HG03139 (cell line): ENCODE measurements around the gene ZNF254.
"Not testable (repeated sequence)": the region's sequence is repeated elsewhere in the genome, so short reads cannot be mapped to it uniquely, and the experiment has no call there.

Experiments used
- ATAC-seq: cut with Tn5 transposase; IDR thresholded peaks from one replicate; pipeline ENCODE4 v1.9.1; 2021; ENCODE audit not compliant: unreplicated experiment

The ZNF254 gene

GRCh38 chr19:24071078-24071477 lies 15.9 kb upstream of the ZNF254 start:
- ATAC-seq, result no peak

- ATAC-seq, result no peak
Measured at GRCh38 chr19:24072720-24073119, 14.3 kb upstream of the ZNF254 start.

GRCh38 chr19:24073807-24074206 lies 13.2 kb upstream of the ZNF254 start:
- no peak for ATAC-seq

GRCh38 chr19:24074720-24075454 lies 12.1 kb upstream of the ZNF254 start:
- no peak for ATAC-seq

GRCh38 chr19:24075530-24075929 lies 11.5 kb upstream of the ZNF254 start:
- not testable (repeated sequence) for ATAC-seq

- no peak for ATAC-seq
Measured at GRCh38 chr19:24078680-24079079, 8.3 kb upstream of the ZNF254 start.

GRCh38 chr19:24081056-24081455 lies 5.9 kb upstream of the ZNF254 start:
- no peak for ATAC-seq

- no peak for ATAC-seq
Measured at GRCh38 chr19:24098359-24098758, 11.4 kb downstream of the ZNF254 start.

- no peak for ATAC-seq
Measured at GRCh38 chr19:24099829-24100228, 12.8 kb downstream of the ZNF254 start.

GRCh38 chr19:24100597-24100996 lies 13.6 kb downstream of the ZNF254 start:
- ATAC-seq, result not testable (repeated sequence)

- no peak for ATAC-seq
Measured at GRCh38 chr19:24101459-24102115, 14.6 kb downstream of the ZNF254 start.

GRCh38 chr19:24127601-24128000 lies 40.6 kb downstream of the ZNF254 start:
- no peak for ATAC-seq

- ATAC-seq, result no peak
Measured at GRCh38 chr19:24140099-24140498, 53.1 kb downstream of the ZNF254 start.

- no peak for ATAC-seq
Measured at GRCh38 chr19:24140591-24140990, 53.6 kb downstream of the ZNF254 start.

GRCh38 chr19:24141612-24142011 lies 54.6 kb downstream of the ZNF254 start:
- no peak for ATAC-seq

- ATAC-seq, result no peak
Measured at GRCh38 chr19:24142771-24143170, 55.8 kb downstream of the ZNF254 start.

GRCh38 chr19:24159707-24160106 lies 72.7 kb downstream of the ZNF254 start:
- ATAC-seq, result no peak

GRCh38 chr19:24166055-24166454 lies 79.1 kb downstream of the ZNF254 start:
- no peak for ATAC-seq

- ATAC-seq, result no peak
Measured at GRCh38 chr19:24173882-24174281, 86.9 kb downstream of the ZNF254 start.

- ATAC-seq, result no peak
Measured at GRCh38 chr19:24177686-24178085, 90.7 kb downstream of the ZNF254 start.

- no peak for ATAC-seq
Measured at GRCh38 chr19:24178207-24178606, 91.2 kb downstream of the ZNF254 start.
